HUES48 (cell line): Measurements from ENCODE around the gene XPNPEP2.

ENCODE experiments used
- H3K27ac ChIP-seq: one replicate; pipeline ENCODE4 v1.7.0; 2013; ENCODE audit warnings: low read depth, low read length, inconsistent platforms
- H3K27me3 ChIP-seq: 2 replicates; pipeline ENCODE4 v1.6.1; 2013; ENCODE audit warnings: mild to moderate bottlenecking, low read length; ENCODE audit not compliant: control insufficient read depth, insufficient read depth
- H3K36me3 ChIP-seq: 2 replicates; pipeline ENCODE4 v1.6.1; 2013; ENCODE audit warnings: low read length; ENCODE audit not compliant: control insufficient read depth, insufficient read depth
- H3K4me1 ChIP-seq: 2 replicates; pipeline ENCODE4 v1.6.1; 2013; ENCODE audit warnings: mild to moderate bottlenecking, low read length; ENCODE audit not compliant: control insufficient read depth, insufficient read depth
- H3K4me3 ChIP-seq: 2 replicates; pipeline ENCODE4 v1.5.1; 2013; ENCODE audit warnings: mild to moderate bottlenecking, low read depth, low read length
- H3K9ac ChIP-seq: 2 replicates; pipeline ENCODE4 v1.6.1; 2013; ENCODE audit warnings: mild to moderate bottlenecking, low read depth, low read length, moderate library complexity
- H3K9me3 ChIP-seq: 2 replicates; pipeline ENCODE4 v1.6.1; 2013; ENCODE audit warnings: low read length; ENCODE audit not compliant: control insufficient read depth, insufficient read depth

Gene XPNPEP2

GRCh38 chrX:129700536-129700935 lies 38.2 kb upstream of the XPNPEP2 start:
- H3K27me3 ChIP-seq: peaks cover 3% of the 10 kb centered on the region; the same call in 1 of the 2 replicates
- H3K9ac ChIP-seq: no peak overlapping the region
- H3K4me1 ChIP-seq: peaks cover 25% of the 10 kb centered on the region
- no peak overlapping the region for H3K4me3 ChIP-seq
- no peaks in the 10 kb centered on the region for H3K9me3 ChIP-seq
- no peaks in the 10 kb centered on the region for H3K36me3 ChIP-seq
- H3K27ac ChIP-seq: no peak overlapping the region

GRCh38 chrX:129701624-129702069 lies 37.1 kb upstream of the XPNPEP2 start:
- no peaks in the 10 kb centered on the region for H3K9me3 ChIP-seq
- no peak overlapping the region for H3K27ac ChIP-seq
- peaks cover 3% of the 10 kb centered on the region; the same call in 1 of the 2 replicates for H3K27me3 ChIP-seq
- H3K36me3 ChIP-seq: no peaks in the 10 kb centered on the region
- peaks cover 16% of the 10 kb centered on the region for H3K4me1 ChIP-seq
- H3K9ac ChIP-seq: no peak overlapping the region
- no peak overlapping the region for H3K4me3 ChIP-seq

GRCh38 chrX:129704491-129704890 lies 34.3 kb upstream of the XPNPEP2 start:
- Histone ChIP-seq H3K27me3 (peaks cover 3% of the 10 kb centered on the region; the same call in 1 of the 2 replicates), H3K4me3 (no peak overlapping the region), H3K36me3 (no peaks in the 10 kb centered on the region), H3K9me3 (no peaks in the 10 kb centered on the region), H3K4me1 (no peaks in the 10 kb centered on the region), H3K9ac (no peak overlapping the region), H3K27ac (no peak overlapping the region)

- Histone ChIP-seq H3K27me3 (peaks cover 3% of the 10 kb centered on the region; the same call in 1 of the 2 replicates), H3K4me3 (no peak overlapping the region), H3K27ac (no peak overlapping the region), H3K4me1 (no peaks in the 10 kb centered on the region), H3K9me3 (no peaks in the 10 kb centered on the region), H3K9ac (no peak overlapping the region), H3K36me3 (no peaks in the 10 kb centered on the region)
Measured at GRCh38 chrX:129705377-129705925, 33.3 kb upstream of the XPNPEP2 start.

GRCh38 chrX:129705988-129706387 lies 32.8 kb upstream of the XPNPEP2 start:
- Histone ChIP-seq H3K36me3 (no peaks in the 10 kb centered on the region), H3K4me1 (no peaks in the 10 kb centered on the region), H3K27ac (no peak overlapping the region), H3K9me3 (no peaks in the 10 kb centered on the region), H3K27me3 (no peaks in the 10 kb centered on the region; the same call in 1 of the 2 replicates), H3K9ac (no peak overlapping the region), H3K4me3 (no peak overlapping the region)

- no peak overlapping the region for H3K27ac ChIP-seq
Measured at GRCh38 chrX:129706400-129707072, 32.2 kb upstream of the XPNPEP2 start.

GRCh38 chrX:129714581-129714980 lies 24.2 kb upstream of the XPNPEP2 start:
- H3K9me3 ChIP-seq: no peaks in the 10 kb centered on the region
- no peak overlapping the region for H3K27ac ChIP-seq
- peaks cover 4% of the 10 kb centered on the region; the same call in 1 of the 2 replicates for H3K27me3 ChIP-seq
- no peaks in the 10 kb centered on the region for H3K36me3 ChIP-seq
- peaks cover 24% of the 10 kb centered on the region for H3K4me1 ChIP-seq
- no peak overlapping the region for H3K9ac ChIP-seq
- no peak overlapping the region for H3K4me3 ChIP-seq

More at GRCh38 chrX:129706400-129707072, 32.2 kb upstream of the XPNPEP2 start:
- H3K9ac ChIP-seq: no peak overlapping the region
- H3K4me1 ChIP-seq: no peaks in the 10 kb centered on the region
- H3K36me3 ChIP-seq: no peaks in the 10 kb centered on the region
- no peaks in the 10 kb centered on the region for H3K9me3 ChIP-seq
- H3K4me3 ChIP-seq: no peak overlapping the region
- no peaks in the 10 kb centered on the region; the same call in 1 of the 2 replicates for H3K27me3 ChIP-seq

- no peaks in the 10 kb centered on the region for H3K36me3 ChIP-seq
- H3K27me3 ChIP-seq: peaks cover 4% of the 10 kb centered on the region; the same call in 1 of the 2 replicates
- peaks cover 24% of the 10 kb centered on the region for H3K4me1 ChIP-seq
- no peak overlapping the region for H3K27ac ChIP-seq
- H3K9me3 ChIP-seq: no peaks in the 10 kb centered on the region
- H3K4me3 ChIP-seq: no peak overlapping the region
- H3K9ac ChIP-seq: no peak overlapping the region
Measured at GRCh38 chrX:129716507-129716906, 22.3 kb upstream of the XPNPEP2 start.

GRCh38 chrX:129717892-129718291 lies 20.9 kb upstream of the XPNPEP2 start:
- H3K4me1 ChIP-seq: peaks cover 31% of the 10 kb centered on the region
- H3K9ac ChIP-seq: no peak overlapping the region
- peaks cover 4% of the 10 kb centered on the region; the same call in 1 of the 2 replicates for H3K27me3 ChIP-seq
- H3K4me3 ChIP-seq: no peak overlapping the region
- H3K9me3 ChIP-seq: no peaks in the 10 kb centered on the region
- no peak overlapping the region for H3K27ac ChIP-seq
- H3K36me3 ChIP-seq: no peaks in the 10 kb centered on the region

- H3K4me3 ChIP-seq: no peak overlapping the region
- peaks cover 6% of the 10 kb centered on the region; the same call in 1 of the 2 replicates for H3K27me3 ChIP-seq
- no peak overlapping the region for H3K9ac ChIP-seq
- no peaks in the 10 kb centered on the region for H3K36me3 ChIP-seq
- no peaks in the 10 kb centered on the region for H3K9me3 ChIP-seq
- no peak overlapping the region for H3K27ac ChIP-seq
- H3K4me1 ChIP-seq: peaks cover 31% of the 10 kb centered on the region
Measured at GRCh38 chrX:129718676-129719075, 20.1 kb upstream of the XPNPEP2 start.

GRCh38 chrX:129719268-129719667 lies 19.5 kb upstream of the XPNPEP2 start:
- peaks cover 31% of the 10 kb centered on the region for H3K4me1 ChIP-seq
- H3K27me3 ChIP-seq: peaks cover 6% of the 10 kb centered on the region; the same call in 1 of the 2 replicates
- H3K4me3 ChIP-seq: no peak overlapping the region
- no peak overlapping the region for H3K9ac ChIP-seq
- no peaks in the 10 kb centered on the region for H3K36me3 ChIP-seq
- H3K27ac ChIP-seq: no peak overlapping the region
- no peaks in the 10 kb centered on the region for H3K9me3 ChIP-seq
